Loucy (cell line): ENCODE measurements around the gene NDUFAB1.

ENCODE experiments used
- H2AFZ ChIP-seq: fragments of 200-600 bp; sonication (generic); 2 replicates; pipeline ENCODE4 v1.6.0; 2016; ENCODE audit warnings: antibody characterized with exemption, mild to moderate bottlenecking, low read length, moderate library complexity
- H3F3A ChIP-seq: fragments of 200-600 bp; 2 replicates; pipeline ENCODE4 v1.6.0; 2016; ENCODE audit warnings: antibody characterized with exemption, low read depth, mild to moderate bottlenecking
- H3K27me3 ChIP-seq: fragments of 200-600 bp; sonication (generic); 2 replicates; pipeline ENCODE4 v1.6.1; 2014; ENCODE audit warnings: low read length, mild to moderate bottlenecking; ENCODE audit not compliant: insufficient read depth, poor library complexity, severe bottlenecking
- H3K36me3 ChIP-seq: fragments of 200-600 bp; sonication (generic); 2 replicates; pipeline ENCODE4 v1.6.1; 2016; ENCODE audit warnings: low read length; ENCODE audit not compliant: insufficient read depth
- H3K4me1 ChIP-seq: fragments of 200-600 bp; sonication (generic); 2 replicates; pipeline ENCODE4 v1.5.1; 2014; ENCODE audit warnings: low read length, mild to moderate bottlenecking; ENCODE audit not compliant: insufficient read depth, poor library complexity, severe bottlenecking
- H3K4me2 ChIP-seq: fragments of 200-600 bp; sonication (generic); 2 replicates; pipeline ENCODE4 v1.6.0; 2014; ENCODE audit warnings: antibody characterized with exemption, low read length, low read depth, mild to moderate bottlenecking; ENCODE audit not compliant: poor library complexity, severe bottlenecking
- H3K4me3 ChIP-seq: fragments of 200-600 bp; sonication (generic); 2 replicates; pipeline ENCODE4 v1.5.1; 2014; ENCODE audit warnings: low read length, mild to moderate bottlenecking, mixed read lengths; ENCODE audit not compliant: poor library complexity, severe bottlenecking
- H3K79me2 ChIP-seq: fragments of 200-600 bp; sonication (generic); 2 replicates; pipeline ENCODE4 v1.6.1; 2014; ENCODE audit warnings: low read length; ENCODE audit not compliant: insufficient read depth
- H3K9ac ChIP-seq: fragments of 200-600 bp; sonication (generic); 2 replicates; pipeline ENCODE4 v1.6.0; 2014; ENCODE audit warnings: mild to moderate bottlenecking, low read depth, low read length, moderate library complexity; ENCODE audit not compliant: poor library complexity, severe bottlenecking
- H3K9me2 ChIP-seq: fragments of 200-600 bp; sonication (generic); replicated peaks from 2 replicates; pipeline ENCODE4 v1.6.1; 2016; ENCODE audit warnings: low read depth, low read length, mixed read lengths
- H3K9me3 ChIP-seq: fragments of 200-600 bp; sonication (generic); 2 replicates; pipeline ENCODE4 v1.6.1; 2014; ENCODE audit warnings: mild to moderate bottlenecking, antibody characterized with exemption, low read length, low read depth; ENCODE audit not compliant: insufficient read depth
- H4K20me1 ChIP-seq: fragments of 200-600 bp; sonication (generic); 2 replicates; pipeline ENCODE4 v1.6.0; 2014; ENCODE audit warnings: antibody characterized with exemption, low read length, mild to moderate bottlenecking; ENCODE audit not compliant: insufficient read depth, poor library complexity, severe bottlenecking
- EZH2phosphoT487 ChIP-seq: fragments of 200-600 bp; IDR thresholded peaks from 2 replicates; pipeline ENCODE4 v1.6.1; 2018; ENCODE audit warnings: antibody characterized with exemption, mild to moderate bottlenecking, moderate library complexity, borderline replicate concordance
- TF ChIP-seq, protein P1 (sequence below): fragments of 200-600 bp; sonication (generic); conservative IDR thresholded peaks from 2 replicates; pipeline ENCODE4 v1.5.1; 2014; ENCODE audit warnings: mild to moderate bottlenecking, antibody characterized with exemption, low read length

NDUFAB1 gene

DNA sequence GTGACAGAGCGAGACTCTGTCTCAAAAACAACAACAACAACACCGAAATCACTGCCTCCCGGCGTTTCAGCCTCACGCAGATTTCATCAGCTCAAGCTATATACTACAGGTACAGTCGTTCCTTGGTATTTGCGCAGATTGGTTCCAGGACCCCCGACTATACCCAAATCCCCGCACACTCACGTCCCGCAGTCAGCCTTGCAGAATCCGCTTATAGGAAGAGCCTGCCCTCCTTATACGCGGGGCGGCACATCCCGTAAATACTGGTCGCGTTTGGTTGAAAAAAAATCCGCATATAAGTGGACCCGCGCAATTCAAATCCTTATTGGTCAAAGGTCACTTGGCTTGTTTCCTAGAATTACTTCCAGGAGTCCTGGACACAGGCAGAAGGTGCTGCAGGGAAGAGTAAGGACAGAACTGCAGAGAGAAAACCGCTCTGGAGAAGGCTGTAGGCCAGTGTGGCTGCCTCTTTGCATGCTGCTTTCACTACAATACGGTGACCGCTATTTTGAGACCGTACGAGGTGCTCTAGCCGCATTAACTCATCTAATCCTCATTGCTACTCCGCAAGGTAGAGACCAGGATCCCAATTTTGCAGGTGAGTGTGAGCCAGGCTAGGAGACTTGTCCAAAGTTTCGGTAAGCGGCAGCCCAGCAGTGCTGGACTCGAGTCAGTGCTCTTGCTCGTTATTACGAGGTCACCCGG, 718 bp downstream of the NDUFAB1 start:
- Histone ChIP-seq H3F3A (no peaks in the 10 kb centered on the region), H4K20me1 (peaks cover 41% of the 10 kb centered on the region), H3K4me2 (peak overlapping the region; percentile 100), H3K9ac (peak overlapping the region; percentile 92), H3K36me3 (peaks cover 20% of the 10 kb centered on the region; the same call in 1 of the 2 replicates), H2AFZ (peak overlapping the region; percentile 69; the same call in 1 of the 2 replicates), H3K79me2 (peaks cover 54% of the 10 kb centered on the region), H3K9me2 (no peaks in the 10 kb centered on the region), H3K27me3 (no peaks in the 10 kb centered on the region), H3K9me3 (no peaks in the 10 kb centered on the region), H3K4me3 (peak overlapping the region; percentile 96), H3K4me1 (peaks cover 9% of the 10 kb centered on the region)
- TF ChIP-seq, protein P1, sequence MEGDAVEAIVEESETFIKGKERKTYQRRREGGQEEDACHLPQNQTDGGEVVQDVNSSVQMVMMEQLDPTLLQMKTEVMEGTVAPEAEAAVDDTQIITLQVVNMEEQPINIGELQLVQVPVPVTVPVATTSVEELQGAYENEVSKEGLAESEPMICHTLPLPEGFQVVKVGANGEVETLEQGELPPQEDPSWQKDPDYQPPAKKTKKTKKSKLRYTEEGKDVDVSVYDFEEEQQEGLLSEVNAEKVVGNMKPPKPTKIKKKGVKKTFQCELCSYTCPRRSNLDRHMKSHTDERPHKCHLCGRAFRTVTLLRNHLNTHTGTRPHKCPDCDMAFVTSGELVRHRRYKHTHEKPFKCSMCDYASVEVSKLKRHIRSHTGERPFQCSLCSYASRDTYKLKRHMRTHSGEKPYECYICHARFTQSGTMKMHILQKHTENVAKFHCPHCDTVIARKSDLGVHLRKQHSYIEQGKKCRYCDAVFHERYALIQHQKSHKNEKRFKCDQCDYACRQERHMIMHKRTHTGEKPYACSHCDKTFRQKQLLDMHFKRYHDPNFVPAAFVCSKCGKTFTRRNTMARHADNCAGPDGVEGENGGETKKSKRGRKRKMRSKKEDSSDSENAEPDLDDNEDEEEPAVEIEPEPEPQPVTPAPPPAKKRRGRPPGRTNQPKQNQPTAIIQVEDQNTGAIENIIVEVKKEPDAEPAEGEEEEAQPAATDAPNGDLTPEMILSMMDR, result no peak
- TF ChIP-seq EZH2phosphoT487, result no peak

DNA sequence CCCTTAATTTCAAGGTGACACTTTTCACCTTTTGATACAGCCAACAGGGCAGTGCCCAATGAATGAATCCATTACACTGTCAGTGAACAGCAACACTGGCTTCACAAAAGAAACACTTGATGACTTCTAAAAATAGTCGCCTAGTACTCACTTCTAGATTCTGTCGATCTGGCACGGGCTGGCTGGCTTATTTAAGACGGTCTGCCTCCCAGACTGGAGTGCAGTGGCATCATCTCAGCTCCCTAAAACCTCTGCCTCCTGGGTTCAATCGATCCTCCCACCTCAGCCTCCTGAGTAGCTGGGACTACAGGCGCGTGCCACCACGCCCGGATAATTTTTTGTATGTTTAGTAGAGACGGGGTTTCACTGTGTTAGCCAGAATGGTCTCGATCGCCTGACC, 1.9 kb downstream of the NDUFAB1 start:
- peaks cover 9% of the 10 kb centered on the region for H3K4me1 ChIP-seq
- peak overlapping the region; percentile 100 for H3K4me2 ChIP-seq
- H3K9ac ChIP-seq, result peak overlapping the region; percentile 92

DNA sequence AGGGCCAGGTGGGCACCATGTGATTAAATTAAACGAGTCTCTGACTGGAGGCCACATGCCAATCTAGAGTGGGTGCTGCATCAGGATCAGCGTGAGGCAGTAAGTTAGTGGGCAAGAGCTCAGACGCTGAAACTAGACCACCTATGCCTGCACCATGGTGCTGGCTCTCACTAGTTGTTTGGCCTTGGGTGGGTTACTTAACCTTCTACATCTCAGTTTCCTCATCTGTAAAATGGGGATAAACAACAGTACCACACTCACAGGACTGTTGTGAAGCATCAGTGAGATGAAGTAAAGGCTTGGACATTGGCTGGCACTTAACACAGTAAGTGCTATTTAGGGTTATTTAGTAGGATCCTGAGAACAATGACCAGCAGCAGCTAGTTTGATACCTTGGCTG, 5.9 kb downstream of the NDUFAB1 start:
- Histone ChIP-seq H3K9me3 (no peaks in the 10 kb centered on the region), H3K9ac (no peak overlapping the region), H3K79me2 (peaks cover 56% of the 10 kb centered on the region), H3K4me2 (no peak overlapping the region), H3K27me3 (no peaks in the 10 kb centered on the region), H3F3A (no peaks in the 10 kb centered on the region), H3K4me3 (no peak overlapping the region), H2AFZ (no peak overlapping the region), H3K9me2 (no peaks in the 10 kb centered on the region), H3K4me1 (peaks cover 3% of the 10 kb centered on the region), H3K36me3 (peaks cover 56% of the 10 kb centered on the region; the same call in 1 of the 2 replicates), H4K20me1 (peaks cover 36% of the 10 kb centered on the region)
- TF ChIP-seq EZH2phosphoT487, result no peak

More for the DNA sequence above, 1.9 kb downstream of the NDUFAB1 start:
- H3K9me2 ChIP-seq, result no peaks in the 10 kb centered on the region
- H3K79me2 ChIP-seq, result peaks cover 62% of the 10 kb centered on the region
- H4K20me1 ChIP-seq, result peaks cover 41% of the 10 kb centered on the region
- H3K36me3 ChIP-seq, result peaks cover 31% of the 10 kb centered on the region; the same call in 1 of the 2 replicates
- no peaks in the 10 kb centered on the region for H3F3A ChIP-seq
- H3K4me3 ChIP-seq, result peak overlapping the region; percentile 96
- TF ChIP-seq, protein P1, result no peak
- no peak for TF ChIP-seq EZH2phosphoT487
- no peak overlapping the region for H2AFZ ChIP-seq
- H3K27me3 ChIP-seq, result no peaks in the 10 kb centered on the region
- H3K9me3 ChIP-seq, result no peaks in the 10 kb centered on the region

DNA sequence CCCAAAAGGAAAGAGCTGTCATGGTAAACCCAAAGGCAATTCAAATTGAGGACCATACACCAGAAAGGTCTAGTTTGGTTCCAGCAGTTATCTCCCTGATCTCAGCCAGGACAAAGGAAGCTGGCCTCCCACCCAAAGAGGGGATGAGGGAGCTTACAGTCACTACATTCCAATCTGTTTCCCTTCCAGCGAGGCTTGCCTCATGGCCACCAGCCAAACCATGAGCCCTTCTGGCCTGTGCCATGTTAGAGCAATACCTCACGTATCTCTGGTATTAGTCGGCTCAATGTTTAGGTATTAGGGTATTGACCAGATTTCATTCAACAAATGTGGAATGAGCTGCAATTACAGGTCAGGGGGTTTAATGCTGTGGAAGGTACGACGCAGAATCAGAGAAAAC, 8.4 kb downstream of the NDUFAB1 start:
- Histone ChIP-seq H3K9me3 (no peaks in the 10 kb centered on the region), H2AFZ (no peak overlapping the region), H3K4me3 (no peak overlapping the region), H3K79me2 (peaks cover 34% of the 10 kb centered on the region), H3K27me3 (no peaks in the 10 kb centered on the region), H3K4me2 (no peak overlapping the region), H3F3A (no peaks in the 10 kb centered on the region), H3K36me3 (peaks cover 64% of the 10 kb centered on the region; the same call in 1 of the 2 replicates), H3K9me2 (no peaks in the 10 kb centered on the region), H3K4me1 (no peaks in the 10 kb centered on the region), H4K20me1 (peaks cover 17% of the 10 kb centered on the region), H3K9ac (no peak overlapping the region)
- TF ChIP-seq, protein P1, result no peak
- TF ChIP-seq EZH2phosphoT487, result no peak
